ENCODE results near the gene IDUA. TPM values are rescaled to one million over a fixed set of nuclear protein-coding genes. Genes with fewer than 3 reads are reported as not detected.

IDUA gene
- total and polyA plus RNA-seq, 4 donors = 7.5 to 66.5 (median 21.6) TPM

DNA sequence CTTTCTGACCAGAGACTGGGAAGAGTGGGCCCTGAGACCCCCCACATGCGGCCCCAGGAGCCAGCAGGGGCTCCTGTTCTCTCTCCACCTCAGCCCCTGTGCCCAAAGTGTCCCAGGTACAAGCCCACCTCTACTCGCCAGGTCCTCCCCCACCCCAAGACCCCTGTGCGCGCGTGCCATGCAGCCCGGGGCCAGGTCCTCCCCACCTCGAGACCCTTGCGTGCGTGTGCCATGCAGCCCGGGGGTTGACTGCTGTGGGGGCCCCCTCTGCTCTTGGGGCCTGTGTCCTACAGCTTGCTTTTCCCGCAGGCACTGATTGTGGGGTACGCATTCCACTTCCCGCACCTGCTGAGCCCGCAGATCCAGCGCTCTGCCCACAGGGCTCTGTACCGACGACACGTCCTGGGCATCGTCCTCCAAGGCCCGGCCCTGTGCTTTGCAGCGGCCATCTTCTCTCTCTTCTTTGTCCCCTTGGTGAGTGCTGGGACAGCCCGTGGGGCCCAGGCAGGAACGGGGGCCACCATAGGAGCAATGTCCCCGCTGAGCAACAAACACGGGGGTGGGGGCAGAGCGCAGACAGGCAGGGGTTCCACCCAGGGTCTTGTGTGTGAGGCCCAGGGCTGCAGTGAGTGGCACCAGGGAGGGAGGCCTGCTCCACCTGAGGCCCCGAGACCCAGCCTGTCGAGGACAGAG is 33.8 kb upstream of the IDUA start:
- Histone ChIP-seq H3K4me3 (no peak overlapping the region), H3K9me3 (ENCODE audit: control insufficient read depth in 4 of 4, insufficient read depth in 3 of 4, low read length in 3 of 4) (no peaks in the 10 kb centered on the region), H3K27me3 (ENCODE audit: control insufficient read depth in 3 of 3, insufficient read depth in 3 of 3, low read length in 2 of 3) (no peaks in the 10 kb centered on the region), H3K4me1 (ENCODE audit: control insufficient read depth in 5 of 5, insufficient read depth in 5 of 5, low read length in 5 of 5) (no peaks in the 10 kb centered on the region), H3K9ac (ENCODE audit: insufficient read depth in 1 of 2, low read length in 2 of 2) (no peak overlapping the region), H3K36me3 (ENCODE audit: control insufficient read depth in 4 of 4, insufficient read depth in 4 of 4, low read length in 4 of 4) (peaks cover 0 to 31% (median 4%) of the 10 kb centered on the region in 4 donors), H3K27ac (ENCODE audit: low read depth in 1 of 2, low read length in 1 of 2) (no peak overlapping the region)
- DNase-seq (no peak), ATAC-seq (ENCODE audit: insufficient read depth, low FRiP score) (no peak)
- WGBS, 2 donors = 95 to 97% methylated on average over 28 of the region's 28 CpGs
- TF ChIP-seq, protein P1, sequence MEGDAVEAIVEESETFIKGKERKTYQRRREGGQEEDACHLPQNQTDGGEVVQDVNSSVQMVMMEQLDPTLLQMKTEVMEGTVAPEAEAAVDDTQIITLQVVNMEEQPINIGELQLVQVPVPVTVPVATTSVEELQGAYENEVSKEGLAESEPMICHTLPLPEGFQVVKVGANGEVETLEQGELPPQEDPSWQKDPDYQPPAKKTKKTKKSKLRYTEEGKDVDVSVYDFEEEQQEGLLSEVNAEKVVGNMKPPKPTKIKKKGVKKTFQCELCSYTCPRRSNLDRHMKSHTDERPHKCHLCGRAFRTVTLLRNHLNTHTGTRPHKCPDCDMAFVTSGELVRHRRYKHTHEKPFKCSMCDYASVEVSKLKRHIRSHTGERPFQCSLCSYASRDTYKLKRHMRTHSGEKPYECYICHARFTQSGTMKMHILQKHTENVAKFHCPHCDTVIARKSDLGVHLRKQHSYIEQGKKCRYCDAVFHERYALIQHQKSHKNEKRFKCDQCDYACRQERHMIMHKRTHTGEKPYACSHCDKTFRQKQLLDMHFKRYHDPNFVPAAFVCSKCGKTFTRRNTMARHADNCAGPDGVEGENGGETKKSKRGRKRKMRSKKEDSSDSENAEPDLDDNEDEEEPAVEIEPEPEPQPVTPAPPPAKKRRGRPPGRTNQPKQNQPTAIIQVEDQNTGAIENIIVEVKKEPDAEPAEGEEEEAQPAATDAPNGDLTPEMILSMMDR (IDR thresholded peaks at IDR 0.05; ENCODE audit: control extremely low read depth, extremely low read depth) = no peak

DNA sequence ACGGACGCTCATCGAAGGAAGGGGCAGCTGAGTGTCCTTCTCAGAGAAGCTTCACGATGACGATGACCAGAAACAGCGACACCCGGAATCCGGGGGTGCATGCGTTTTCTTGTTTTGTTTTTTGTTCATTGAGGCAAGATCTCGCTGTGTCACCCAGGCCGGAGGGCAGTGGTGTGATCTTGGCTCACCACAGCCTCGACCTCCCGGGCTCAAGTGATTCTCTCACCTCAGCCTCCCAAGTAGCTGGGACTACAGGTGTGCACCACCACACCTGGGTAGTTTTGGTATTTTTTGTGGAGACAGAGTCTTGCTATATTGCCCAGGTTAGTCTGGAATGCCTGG is 33.3 kb upstream of the IDUA start:
- DNase-seq (no peak), ATAC-seq (ENCODE audit: insufficient read depth, low FRiP score) (no peak)
- Histone ChIP-seq H3K27me3 (ENCODE audit: control insufficient read depth in 3 of 3, insufficient read depth in 3 of 3, low read length in 2 of 3) (no peaks in the 10 kb centered on the region), H3K4me3 (no peak overlapping the region), H3K4me1 (ENCODE audit: control insufficient read depth in 5 of 5, insufficient read depth in 5 of 5, low read length in 5 of 5) (no peaks in the 10 kb centered on the region), H3K9ac (ENCODE audit: insufficient read depth in 1 of 2, low read length in 2 of 2) (no peak overlapping the region), H3K36me3 (ENCODE audit: control insufficient read depth in 4 of 4, insufficient read depth in 4 of 4, low read length in 4 of 4) (peaks cover 0 to 36% (median 4%) of the 10 kb centered on the region in 4 donors), H3K27ac (ENCODE audit: low read depth in 1 of 2, low read length in 1 of 2) (no peak overlapping the region), H3K9me3 (ENCODE audit: control insufficient read depth in 4 of 4, insufficient read depth in 3 of 4, low read length in 3 of 4) (no peaks in the 10 kb centered on the region)
- 97 to 98% methylated on average over 13 of the region's 13 CpGs for WGBS, 2 donors
- TF ChIP-seq, protein P1 (IDR thresholded peaks at IDR 0.05; ENCODE audit: control extremely low read depth, extremely low read depth) = no peak

DNA sequence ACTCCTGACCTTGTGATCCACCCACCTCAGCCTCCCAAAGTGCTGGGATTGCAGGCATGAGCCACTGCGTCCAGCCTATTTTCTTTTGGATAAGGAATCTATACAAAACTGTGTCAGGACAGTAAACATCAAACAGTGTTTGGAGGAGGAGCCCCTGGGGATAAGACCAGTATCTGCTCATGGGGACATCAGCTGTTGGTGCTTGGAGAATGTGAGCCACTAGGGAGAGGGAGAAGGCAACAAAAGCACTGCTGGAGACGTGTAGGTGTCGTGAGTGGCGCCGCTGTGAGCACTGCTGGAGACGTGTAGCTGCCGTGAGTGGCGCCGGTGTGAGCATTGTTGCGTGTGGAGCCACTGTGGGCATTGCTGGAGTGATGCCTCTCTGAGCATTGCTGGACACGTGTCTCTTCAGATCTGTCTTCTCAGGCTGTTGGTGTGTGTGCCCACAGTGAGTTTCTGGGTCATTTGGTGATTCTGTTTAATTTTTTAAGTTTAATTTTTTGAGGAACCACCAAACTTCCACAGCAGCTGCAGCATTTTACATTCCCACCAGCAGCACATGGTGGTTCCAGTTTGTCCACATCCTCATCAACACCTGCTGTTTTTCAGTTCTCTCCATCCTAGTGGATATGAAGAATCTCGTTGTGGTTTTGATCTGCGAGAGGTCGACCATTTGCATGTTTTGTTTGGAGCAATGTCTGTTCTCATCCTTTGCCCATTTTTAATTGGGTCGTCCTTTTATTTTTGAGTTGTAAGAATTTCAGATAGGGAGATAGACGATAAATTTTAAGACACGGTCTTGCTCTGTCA is 32.4 kb upstream of the IDUA start:
- TF ChIP-seq, protein P1 (IDR thresholded peaks at IDR 0.05; ENCODE audit: control extremely low read depth, extremely low read depth) = no peak
- Histone ChIP-seq H3K4me3 (no peak overlapping the region), H3K9ac (ENCODE audit: insufficient read depth in 1 of 2, low read length in 2 of 2) (no peak overlapping the region), H3K9me3 (ENCODE audit: control insufficient read depth in 4 of 4, insufficient read depth in 3 of 4, low read length in 3 of 4) (no peaks in the 10 kb centered on the region), H3K27ac (ENCODE audit: low read depth in 1 of 2, low read length in 1 of 2) (no peak overlapping the region), H3K27me3 (ENCODE audit: control insufficient read depth in 3 of 3, insufficient read depth in 3 of 3, low read length in 2 of 3) (no peaks in the 10 kb centered on the region), H3K36me3 (ENCODE audit: control insufficient read depth in 4 of 4, insufficient read depth in 4 of 4, low read length in 4 of 4) (peaks cover 0 to 43% (median 4%) of the 10 kb centered on the region in 4 donors), H3K4me1 (ENCODE audit: control insufficient read depth in 5 of 5, insufficient read depth in 5 of 5, low read length in 5 of 5) (no peaks in the 10 kb centered on the region)
- DNase-seq (no peak), ATAC-seq (ENCODE audit: insufficient read depth, low FRiP score) (no peak)
- 92 to 94% methylated on average over 17 of the region's 17 CpGs for WGBS, 2 donors

Data from lung (tissue), 12 donors.